Sigmoid colon (tissue), 7 donors: Measurements from ENCODE around the gene IL17D. TPM values are rescaled to one million over a fixed set of nuclear protein-coding genes. Genes with fewer than 3 reads are reported as not detected.

Source experiments
- DNase-seq: peaks from one replicate; pipeline ENCODE4 v3.0.0-alpha.2; 2019
- H3K27ac ChIP-seq, 4 donors: fragments of 200-600 bp; sonication (generic); one replicate each; pipeline ENCODE4 v1.5.1; 2016 to 2019; ENCODE audit warnings: mild to moderate bottlenecking in 1 of 4
- H3K27me3 ChIP-seq, 3 donors: fragments of 200-600 bp; sonication (generic); one replicate each; pipeline ENCODE4 v1.5.1; 2019; ENCODE audit warnings: mild to moderate bottlenecking in 1 of 3
- H3K36me3 ChIP-seq, 4 donors: fragments of 200-600 bp; sonication (generic); one replicate each; pipeline ENCODE4 v1.5.1; 2016 to 2019
- H3K4me1 ChIP-seq, 4 donors: fragments of 200-600 bp; sonication (generic); one replicate each; pipeline ENCODE4 v1.5.1; 2017 to 2019
- H3K4me3 ChIP-seq, 4 donors: fragments of 200-600 bp; sonication (generic); one replicate each; pipeline ENCODE4 v1.5.1; 2017 to 2019; ENCODE audit warnings: mild to moderate bottlenecking in 2 of 4, moderate library complexity in 1 of 4
- H3K9me3 ChIP-seq, 4 donors: fragments of 200-600 bp in 3 of 4; sonication (generic) in 3 of 4; one replicate each; pipeline versions ENCODE4 v1.5.1 to v1.6.1; 2013 to 2019
- CTCF ChIP-seq, 4 experiments: fragments of 450-650 bp in 3 of 4; fragments of 200-600 bp in 1 of 4; IDR thresholded peaks; one replicate each; pipeline ENCODE4 v1.5.1; 2016 to 2019; ENCODE audit warnings: antibody characterized with exemption in 4 of 4, mild to moderate bottlenecking in 3 of 4, moderate library complexity in 2 of 4
- EP300 ChIP-seq, 4 donors: sonication (generic); formaldehyde crosslinking; IDR thresholded peaks; one replicate each; pipeline ENCODE4 v1.6.1; 2017; ENCODE audit warnings: antibody characterized with exemption in 4 of 4
- POLR2A ChIP-seq, 2 donors: fragments of 450-650 bp; IDR thresholded peaks; one replicate each; pipeline ENCODE4 v1.6.1; 2016; ENCODE audit warnings: antibody characterized with exemption in 2 of 2, mild to moderate bottlenecking in 2 of 2, moderate library complexity in 2 of 2
- POLR2AphosphoS5 ChIP-seq, 4 donors: sonication (generic); formaldehyde crosslinking; IDR thresholded peaks; one replicate each; pipeline ENCODE4 v1.6.1; 2017; ENCODE audit warnings: antibody characterized with exemption in 4 of 4
- WGBS, 2 donors: extraction: QIAGEN DNeasy Blood & Tissue Kit; methylation state at CpG; one replicate each; pipeline ENCODE4 v1.1.7; 2013; 5-methylcytosine and 5-hydroxymethylcytosine counted together
- intact Hi-C: fragments of 100-400 bp; cut with DNase I; formaldehyde crosslinking; loops from one replicate; pipeline ENCODE4 v1.15.1; 2023
- polyA plus RNA-seq, 3 donors: library from polyadenylated mRNA; stranded (reverse); fragments of 200-250 nt; gene quantifications; one replicate each; pipeline ENCODE4 v1.2.3, GENCODE V29; 2013
- total RNA-seq, 4 donors: library from RNA; depleted of rRNA; stranded (reverse); fragments of >200 nt; gene quantifications; one replicate each; pipeline ENCODE4 v1.1.0, GENCODE V29; 2016
- donor health status: healthy with polysubstance abuse.
- donor health status: Bipolar disorder and iron deficiency.
- donor health status: healthy.

Gene IL17D
- total and polyA plus RNA-seq, 7 donors: 0.52 to 3.2 (median 1.4) TPM; not detected in 1

- no peak for TF ChIP-seq POLR2A (IDR thresholded peaks at IDR 0.05)
- no peak for TF ChIP-seq POLR2AphosphoS5 (IDR thresholded peaks at IDR 0.05)
- no peak for TF ChIP-seq EP300 (IDR thresholded peaks at IDR 0.05)
- H3K4me3 ChIP-seq: peak overlapping the region; percentile 12 to 50 (median 41)
- H3K9me3 ChIP-seq: no peaks in the 10 kb centered on the region
- no peak overlapping the region for H3K27ac ChIP-seq
- peaks cover 0 to 17% (median 12%) of the 10 kb centered on the region in 4 donors for H3K4me1 ChIP-seq
- H3K36me3 ChIP-seq: no peaks in the 10 kb centered on the region
- DNase-seq: no peak
- H3K27me3 ChIP-seq: peaks cover 3 to 28% (median 21%) of the 10 kb centered on the region in 3 donors
- 7 to 9% methylated on average over 81 of the region's 81 CpGs for WGBS, 2 donors
- intact Hi-C loops: no loop called here
These were observed 18.2 kb downstream of the IL17D start for GRCh38 chr13:20721454-20722357.

- Histone ChIP-seq H3K4me1 (peaks cover 0 to 6% (median 0%) of the 10 kb centered on the region in 4 donors), H3K27me3 (no peaks in the 10 kb centered on the region), H3K9me3 (no peaks in the 10 kb centered on the region), H3K36me3 (no peaks in the 10 kb centered on the region), H3K4me3 (no peak overlapping the region), H3K27ac (no peak overlapping the region)
- 95 to 98% methylated on average over 6 of the region's 6 CpGs for WGBS, 2 donors
- intact Hi-C loops: no loop called here
- no peak for TF ChIP-seq CTCF (IDR thresholded peaks at IDR 0.05)
- no peak for DNase-seq
These were observed 24.4 kb downstream of the IL17D start for GRCh38 chr13:20727856-20728255.

- no peak for DNase-seq
These were observed 25.2 kb downstream of the IL17D start for GRCh38 chr13:20728579-20729311.

GRCh38 chr13:20729633-20730585, 26.4 kb downstream of the IL17D start:
- H3K4me1 ChIP-seq: peaks cover 0 to 6% (median 0%) of the 10 kb centered on the region in 4 donors
- 95 to 97% methylated on average over 33 of the region's 33 CpGs for WGBS, 2 donors

More at GRCh38 chr13:20728579-20729311, 25.2 kb downstream of the IL17D start:
- intact Hi-C loops: no loop called here
- peaks cover 0 to 6% (median 0%) of the 10 kb centered on the region in 4 donors for H3K4me1 ChIP-seq
- no peaks in the 10 kb centered on the region for H3K27me3 ChIP-seq
- TF ChIP-seq POLR2AphosphoS5 (IDR thresholded peaks at IDR 0.05): peak in 2 of 4 donors; percentile 63
- no peak for TF ChIP-seq CTCF (IDR thresholded peaks at IDR 0.05)
- no peaks in the 10 kb centered on the region for H3K36me3 ChIP-seq
- 83 to 84% methylated on average over 14 of the region's 14 CpGs for WGBS, 2 donors
- peak overlapping the region in 2 of 4 donors; percentile 14 to 46 for H3K27ac ChIP-seq
- no peaks in the 10 kb centered on the region for H3K9me3 ChIP-seq
- H3K4me3 ChIP-seq: no peak overlapping the region

More at GRCh38 chr13:20729633-20730585, 26.4 kb downstream of the IL17D start:
- no peak overlapping the region for H3K27ac ChIP-seq
- intact Hi-C loops: no loop called here
- no peaks in the 10 kb centered on the region for H3K27me3 ChIP-seq
- H3K4me3 ChIP-seq: no peak overlapping the region
- no peak for DNase-seq
- H3K36me3 ChIP-seq: no peaks in the 10 kb centered on the region
- TF ChIP-seq POLR2AphosphoS5 (IDR thresholded peaks at IDR 0.05) (no peak), CTCF (IDR thresholded peaks at IDR 0.05) (no peak), EP300 (IDR thresholded peaks at IDR 0.05) (no peak), POLR2A (IDR thresholded peaks at IDR 0.05) (no peak)
- H3K9me3 ChIP-seq: no peaks in the 10 kb centered on the region
